Activated naive CD4-positive, alpha-beta T cell treated with anti-CD3 and anti-CD28 coated beads, Interleukin-2, amount 50 U/mL, for 24 hours (primary cell): ENCODE data around the gene IMPA2.

Experiments
- H3K27ac Mint-ChIP-seq: one replicate; pipeline ENCODE4 v1.8.0; 2021; ENCODE audit warnings: mild to moderate bottlenecking, mixed read lengths
- H3K27me3 Mint-ChIP-seq: one replicate; pipeline ENCODE4 v1.8.0; 2021; ENCODE audit warnings: mixed read lengths
- H3K36me3 Mint-ChIP-seq: one replicate; pipeline ENCODE4 v1.8.0; 2021; ENCODE audit warnings: mixed read lengths
- H3K4me1 Mint-ChIP-seq: one replicate; pipeline ENCODE4 v1.8.0; 2021; ENCODE audit warnings: mixed read lengths
- H3K4me3 Mint-ChIP-seq: one replicate; pipeline ENCODE4 v1.8.0; 2021; ENCODE audit warnings: mild to moderate bottlenecking, mixed read lengths
- H3K9me3 Mint-ChIP-seq: one replicate; pipeline ENCODE4 v1.8.0; 2021; ENCODE audit warnings: mixed read lengths

The IMPA2 gene

DNA sequence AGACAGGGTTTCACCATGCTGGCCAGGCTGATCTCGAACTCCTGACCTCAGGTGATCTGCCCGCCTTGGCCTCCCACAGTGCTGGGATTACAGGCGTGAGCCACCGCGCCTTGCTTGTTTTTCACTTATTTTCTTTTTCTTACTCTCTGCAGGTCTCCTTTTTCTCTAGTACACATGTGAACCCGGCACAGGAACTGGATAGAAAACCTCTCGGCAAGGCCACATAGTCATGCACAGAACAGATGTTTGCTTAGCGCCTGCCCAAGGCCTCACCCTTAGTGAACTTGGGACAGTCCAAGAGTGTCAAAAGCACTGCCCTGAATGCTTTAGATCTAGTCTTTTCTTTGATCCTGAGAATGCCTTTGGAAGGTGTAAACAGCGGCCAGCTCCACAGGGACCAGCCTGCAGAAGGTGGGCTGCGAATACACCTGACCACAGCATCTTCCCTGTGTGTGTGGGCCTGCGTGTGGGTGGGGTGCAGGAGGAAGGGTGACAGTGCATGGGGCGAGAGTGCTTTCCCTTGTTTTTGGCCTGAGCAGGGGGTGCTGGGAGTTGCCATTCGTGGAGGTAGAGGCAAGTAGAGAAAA lies 27.0 kb downstream of the IMPA2 start:
- no peak overlapping the region for H3K27ac Mint-ChIP-seq

DNA sequence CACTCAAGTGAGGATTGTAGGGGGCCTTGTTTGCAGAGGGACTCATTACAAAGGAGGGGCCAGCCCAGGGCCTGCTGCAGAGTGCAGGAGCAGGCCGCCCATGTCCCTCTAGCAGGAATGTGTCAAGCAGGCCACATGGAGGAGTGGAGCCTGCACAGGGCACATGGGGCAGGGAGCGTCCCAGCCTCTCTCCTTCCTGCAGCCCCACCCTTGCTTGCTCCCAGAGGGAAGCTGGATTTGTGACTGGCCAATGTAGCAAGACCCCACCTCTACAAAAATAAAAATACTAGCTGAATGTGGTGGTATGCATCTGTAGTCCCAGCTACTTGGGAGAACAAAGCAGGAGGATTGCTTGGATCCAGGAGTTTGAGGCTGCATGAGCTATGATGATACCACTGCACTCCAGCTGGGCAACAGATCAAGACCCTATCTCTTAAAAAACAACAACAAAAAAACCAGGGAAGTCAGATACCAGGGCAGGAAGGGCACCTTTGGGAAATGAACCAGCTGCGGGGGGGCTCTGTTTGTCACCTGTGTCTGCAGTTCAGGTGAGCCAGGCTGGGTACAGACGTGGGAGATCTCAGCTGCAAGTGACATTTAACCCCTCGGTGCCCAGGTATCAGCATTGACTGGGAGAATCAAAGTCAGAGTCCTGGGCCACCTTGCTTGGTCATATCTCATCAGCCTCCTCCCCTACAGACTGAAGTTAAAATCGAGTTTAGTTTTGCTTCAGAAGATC lies 27.7 kb downstream of the IMPA2 start:
- no peaks in the 10 kb centered on the region for H3K36me3 Mint-ChIP-seq
- no peak overlapping the region for H3K27ac Mint-ChIP-seq

More for the DNA sequence above, 27.0 kb downstream of the IMPA2 start:
- Mint-ChIP-seq H3K9me3 (no peaks in the 10 kb centered on the region), H3K4me3 (no peak overlapping the region), H3K36me3 (no peaks in the 10 kb centered on the region), H3K4me1 (no peaks in the 10 kb centered on the region), H3K27me3 (no peaks in the 10 kb centered on the region)

DNA sequence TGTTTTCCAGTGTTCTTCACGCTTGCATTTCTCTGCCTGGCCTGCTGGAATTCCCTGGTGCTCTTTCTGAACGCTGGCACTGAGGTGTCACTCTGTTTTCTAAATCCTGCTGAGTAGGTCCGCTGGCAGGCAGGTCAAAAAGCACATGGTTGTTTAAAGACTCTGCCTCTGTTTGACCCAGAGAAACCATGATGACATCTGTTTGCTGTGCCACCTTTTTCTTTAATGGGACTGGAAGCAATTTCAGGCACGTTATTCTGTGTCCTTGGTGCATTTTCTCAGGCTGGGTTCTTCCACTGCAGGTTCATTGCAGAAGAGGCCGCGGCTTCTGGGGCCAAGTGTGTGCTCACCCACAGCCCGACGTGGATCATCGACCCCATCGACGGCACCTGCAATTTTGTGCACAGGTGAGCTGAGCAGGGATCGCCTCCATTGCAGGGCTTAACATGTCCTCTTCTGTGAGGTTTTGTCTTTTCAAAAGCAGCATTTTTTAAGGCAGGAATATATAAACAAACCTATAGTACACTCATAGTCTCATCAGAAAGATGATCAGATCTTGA lies 28.4 kb downstream of the IMPA2 start:
- no peaks in the 10 kb centered on the region for H3K27me3 Mint-ChIP-seq
- H3K9me3 Mint-ChIP-seq, result no peaks in the 10 kb centered on the region
- H3K4me3 Mint-ChIP-seq, result no peak overlapping the region
- no peaks in the 10 kb centered on the region for H3K4me1 Mint-ChIP-seq
- no peak overlapping the region for H3K27ac Mint-ChIP-seq
- H3K36me3 Mint-ChIP-seq, result no peaks in the 10 kb centered on the region

More for the DNA sequence above, 27.7 kb downstream of the IMPA2 start:
- H3K4me3 Mint-ChIP-seq, result no peak overlapping the region
- no peaks in the 10 kb centered on the region for H3K9me3 Mint-ChIP-seq
- H3K27me3 Mint-ChIP-seq, result no peaks in the 10 kb centered on the region
- no peaks in the 10 kb centered on the region for H3K4me1 Mint-ChIP-seq

DNA sequence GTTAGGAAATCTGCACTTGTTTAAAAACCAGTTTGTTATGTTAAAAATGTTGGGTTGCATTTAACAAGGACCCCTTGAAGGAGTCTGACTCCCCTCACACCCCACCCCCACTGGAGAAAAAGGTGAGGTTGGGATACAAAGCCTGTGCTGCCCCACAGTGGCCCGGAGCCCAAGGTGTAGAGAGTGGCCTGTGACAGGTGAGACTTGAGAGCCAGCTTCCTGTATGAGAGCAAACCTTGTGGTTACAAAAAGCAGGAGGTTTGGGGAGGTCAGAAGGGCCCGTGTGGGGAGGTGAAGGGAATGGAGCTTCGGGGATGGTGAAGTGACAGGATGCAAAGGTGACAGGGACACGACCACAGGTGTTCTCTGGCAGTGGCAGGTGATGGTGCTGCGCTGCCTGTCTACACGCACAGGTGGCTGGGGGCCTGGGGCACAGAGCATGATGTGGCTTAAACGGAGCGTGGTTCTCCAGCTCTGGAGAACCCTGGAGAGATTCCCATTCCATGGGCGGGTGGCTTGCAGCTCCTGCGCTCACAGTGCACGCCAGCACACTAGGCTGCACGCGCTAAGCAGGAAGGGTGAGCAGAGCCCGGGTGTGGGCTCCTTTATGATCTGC lies 29.0 kb downstream of the IMPA2 start:
- H3K36me3 Mint-ChIP-seq, result no peaks in the 10 kb centered on the region
- no peak overlapping the region for H3K27ac Mint-ChIP-seq
- H3K9me3 Mint-ChIP-seq, result no peaks in the 10 kb centered on the region
- no peak overlapping the region for H3K4me3 Mint-ChIP-seq
- no peaks in the 10 kb centered on the region for H3K27me3 Mint-ChIP-seq
- H3K4me1 Mint-ChIP-seq, result no peaks in the 10 kb centered on the region

DNA sequence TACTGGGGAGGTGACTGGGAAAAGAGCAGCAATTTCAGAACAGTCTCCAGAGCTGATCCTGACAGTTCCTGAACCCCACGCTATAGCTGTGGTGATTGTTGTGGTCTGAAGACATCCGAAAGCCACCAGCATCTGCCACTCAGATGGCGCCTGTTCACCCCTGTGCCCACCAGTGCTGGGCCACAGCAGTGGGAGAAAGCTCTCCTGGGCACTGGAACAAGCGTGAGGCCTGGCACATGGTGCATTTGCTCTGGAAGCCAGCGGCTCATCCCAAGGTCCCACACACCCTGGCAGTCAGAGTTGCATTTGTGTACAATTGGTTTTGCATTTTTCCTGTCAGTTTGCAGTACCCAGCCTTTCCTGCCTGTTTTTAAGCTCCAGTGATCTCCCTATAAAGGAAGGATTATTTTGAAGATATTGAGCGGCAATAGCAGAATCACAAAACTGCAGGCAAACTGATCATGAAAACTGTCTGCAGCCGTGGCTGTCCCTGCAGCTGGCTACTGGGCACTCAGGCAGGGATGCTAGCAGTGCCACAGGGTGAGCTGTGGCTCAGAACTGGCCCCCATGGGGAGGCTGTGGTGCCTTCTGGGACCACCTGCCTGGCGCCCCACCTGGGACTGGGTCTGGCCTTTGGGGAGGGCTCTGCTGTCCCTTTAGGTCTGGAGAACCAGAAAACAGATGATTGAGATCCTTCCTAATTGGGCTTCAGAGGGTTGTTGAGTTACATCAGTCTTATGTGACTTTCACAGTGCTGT lies 30.1 kb downstream of the IMPA2 start:
- Mint-ChIP-seq H3K27me3 (no peaks in the 10 kb centered on the region), H3K4me3 (no peak overlapping the region), H3K27ac (no peak overlapping the region), H3K36me3 (no peaks in the 10 kb centered on the region), H3K4me1 (no peaks in the 10 kb centered on the region), H3K9me3 (no peaks in the 10 kb centered on the region)

DNA sequence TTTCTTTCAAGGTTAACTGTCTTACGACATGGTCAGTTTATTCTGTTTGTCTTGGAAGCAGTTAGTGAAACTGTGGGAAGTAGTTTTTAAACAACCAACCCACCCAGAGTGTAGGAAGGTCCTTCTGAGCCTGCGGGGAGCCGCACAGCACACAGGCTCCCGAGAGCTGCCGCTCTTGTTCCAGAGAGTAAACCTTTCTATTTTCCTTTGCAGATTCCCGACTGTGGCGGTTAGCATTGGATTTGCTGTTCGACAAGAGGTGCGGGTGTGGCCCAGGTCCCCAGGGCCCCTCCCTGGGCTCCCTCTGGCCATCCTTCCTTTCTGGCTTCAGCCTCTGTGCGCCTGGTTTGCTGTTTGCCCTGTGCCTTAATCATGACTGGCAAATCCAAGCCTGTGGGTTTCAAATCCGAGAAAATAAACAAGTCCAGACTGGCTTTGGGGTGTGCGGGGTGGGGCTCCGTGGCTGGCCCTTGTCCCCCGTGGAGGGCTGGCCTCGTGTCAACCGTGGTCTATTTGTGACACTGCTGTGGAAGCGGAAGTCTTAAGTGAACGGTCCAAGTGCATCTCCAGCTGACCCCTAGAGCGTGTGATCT lies 30.7 kb downstream of the IMPA2 start:
- H3K9me3 Mint-ChIP-seq, result no peaks in the 10 kb centered on the region
- no peaks in the 10 kb centered on the region for H3K27me3 Mint-ChIP-seq
- H3K27ac Mint-ChIP-seq, result no peak overlapping the region
- no peaks in the 10 kb centered on the region for H3K4me1 Mint-ChIP-seq
- H3K36me3 Mint-ChIP-seq, result no peaks in the 10 kb centered on the region
- no peak overlapping the region for H3K4me3 Mint-ChIP-seq

DNA sequence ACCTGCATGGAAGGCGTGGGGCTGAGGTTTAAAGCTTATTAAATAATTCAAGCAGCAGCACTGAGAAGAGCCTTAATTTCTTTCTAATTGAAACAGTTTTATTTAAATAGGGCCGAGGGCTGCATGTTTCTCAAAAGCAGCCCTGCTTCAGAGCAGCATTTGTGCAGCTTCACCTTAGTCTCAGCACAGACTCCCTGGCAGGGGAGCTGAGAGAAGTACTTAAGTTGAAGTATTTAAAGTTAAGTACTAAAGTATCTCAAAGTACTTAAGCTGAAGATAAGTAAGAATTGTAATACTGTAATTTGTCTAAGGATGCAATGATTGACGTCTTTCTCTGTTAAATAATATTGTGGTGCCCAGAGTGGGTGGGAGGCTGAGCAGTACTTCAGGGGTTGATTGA lies 31.4 kb downstream of the IMPA2 start:
- no peaks in the 10 kb centered on the region for H3K9me3 Mint-ChIP-seq
- H3K4me1 Mint-ChIP-seq, result no peaks in the 10 kb centered on the region
- no peak overlapping the region for H3K4me3 Mint-ChIP-seq
- H3K36me3 Mint-ChIP-seq, result peaks cover 2% of the 10 kb centered on the region
- no peak overlapping the region for H3K27ac Mint-ChIP-seq
- H3K27me3 Mint-ChIP-seq, result no peaks in the 10 kb centered on the region

DNA sequence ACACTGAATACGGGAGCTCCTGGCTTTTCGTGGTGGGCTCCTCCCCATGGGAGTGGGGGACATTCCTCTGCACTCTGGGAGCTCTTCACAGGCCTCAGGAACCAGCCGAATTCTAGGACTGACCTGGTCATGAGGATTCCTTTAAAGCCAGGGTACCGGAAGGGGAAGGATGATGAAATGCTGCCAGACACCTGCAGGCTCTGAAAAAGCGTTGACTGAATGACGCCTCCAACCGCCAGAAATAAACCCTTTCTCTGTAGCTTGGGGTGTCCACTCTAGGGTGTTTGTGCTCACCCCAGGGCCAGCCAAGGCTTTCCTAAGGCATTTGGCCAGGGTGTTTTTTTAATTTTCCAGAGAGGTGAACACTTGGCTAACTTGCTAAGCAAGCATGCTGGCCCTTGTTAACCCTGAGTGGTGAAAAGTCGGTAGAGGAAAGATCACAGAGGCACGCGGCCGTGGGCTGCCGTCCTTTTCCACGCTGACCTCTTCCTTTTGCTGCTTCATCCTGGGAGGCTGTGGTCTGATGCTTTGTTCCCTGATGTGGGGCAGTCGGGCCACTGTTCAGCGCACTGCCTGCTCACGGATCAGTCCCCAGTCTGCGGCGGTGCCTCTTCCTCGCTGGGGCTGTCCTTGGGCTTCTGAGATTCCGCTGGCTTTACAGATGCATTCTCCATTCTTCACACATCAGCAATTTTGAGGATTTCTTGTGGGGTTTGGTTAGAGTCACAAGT lies 32.0 kb downstream of the IMPA2 start:
- no peak overlapping the region for H3K4me3 Mint-ChIP-seq

DNA sequence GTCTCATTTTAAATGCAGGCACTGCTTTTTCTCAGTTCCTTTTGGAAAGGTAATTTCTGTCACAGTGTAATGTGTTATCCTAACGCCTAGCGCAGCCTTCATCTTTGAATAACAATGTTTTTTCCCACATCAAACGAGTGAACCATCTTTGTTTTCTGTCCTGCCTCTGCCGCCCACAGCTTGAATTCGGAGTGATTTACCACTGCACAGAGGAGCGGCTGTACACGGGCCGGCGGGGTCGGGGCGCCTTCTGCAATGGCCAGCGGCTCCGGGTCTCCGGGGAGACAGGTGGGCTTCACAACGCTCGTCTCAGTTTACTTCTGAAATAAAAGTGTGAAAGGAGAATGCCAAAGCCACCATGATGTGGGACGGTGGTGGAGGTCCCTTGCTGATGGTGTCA lies 32.8 kb downstream of the IMPA2 start:
- Mint-ChIP-seq H3K4me3 (no peak overlapping the region), H3K4me1 (no peaks in the 10 kb centered on the region), H3K27me3 (no peaks in the 10 kb centered on the region), H3K36me3 (peaks cover 2% of the 10 kb centered on the region), H3K27ac (no peak overlapping the region), H3K9me3 (no peaks in the 10 kb centered on the region)

More for the DNA sequence above, 32.0 kb downstream of the IMPA2 start:
- H3K27me3 Mint-ChIP-seq, result no peaks in the 10 kb centered on the region
- H3K4me1 Mint-ChIP-seq, result no peaks in the 10 kb centered on the region
- H3K9me3 Mint-ChIP-seq, result no peaks in the 10 kb centered on the region
- no peak overlapping the region for H3K27ac Mint-ChIP-seq
- H3K36me3 Mint-ChIP-seq, result peaks cover 2% of the 10 kb centered on the region

DNA sequence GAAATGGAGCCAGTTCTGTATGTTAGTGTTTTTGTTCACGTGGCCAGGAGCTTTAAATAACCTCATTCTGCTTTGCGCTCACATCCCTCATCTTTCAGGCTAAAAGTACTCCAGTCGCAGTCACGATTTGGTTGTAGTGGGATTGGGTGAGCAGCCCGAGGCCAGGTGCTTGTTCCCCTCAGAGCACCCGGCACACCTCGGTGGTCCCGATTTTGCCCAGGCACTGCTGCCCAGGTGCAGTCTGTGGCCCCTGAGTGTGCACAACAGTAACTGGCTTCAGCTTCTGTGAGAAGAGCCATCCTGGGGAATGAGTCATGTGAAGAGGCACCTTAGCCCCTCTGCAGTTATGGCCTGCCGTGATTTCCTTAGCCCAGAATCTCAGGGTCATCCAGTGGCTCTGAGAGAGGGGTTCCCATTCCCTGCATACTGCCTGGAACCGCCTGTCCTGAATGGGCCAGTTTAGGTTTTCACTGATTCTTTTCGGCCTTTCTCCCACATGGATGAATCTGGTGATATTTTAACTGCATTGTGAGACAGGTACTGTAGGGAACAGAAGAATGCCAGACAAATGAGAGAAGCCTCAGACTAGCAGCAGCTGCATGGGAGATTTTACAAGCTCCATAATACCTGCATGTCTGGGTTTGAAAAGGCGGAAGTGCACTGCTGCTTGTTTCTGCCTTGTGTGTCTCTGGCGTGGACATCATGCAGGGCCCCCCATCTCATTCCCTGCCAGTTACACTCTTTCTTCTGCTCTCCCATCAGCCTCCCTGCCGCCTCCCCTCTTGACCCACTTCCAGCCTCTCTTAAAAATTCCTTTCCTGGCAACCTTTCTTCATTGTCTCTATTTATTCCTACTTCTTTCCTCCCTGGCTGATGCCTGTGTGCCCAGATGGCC lies 33.5 kb downstream of the IMPA2 start:
- Mint-ChIP-seq H3K27me3 (no peaks in the 10 kb centered on the region), H3K4me3 (no peak overlapping the region), H3K4me1 (no peaks in the 10 kb centered on the region), H3K9me3 (no peaks in the 10 kb centered on the region), H3K36me3 (peaks cover 2% of the 10 kb centered on the region), H3K27ac (no peak overlapping the region)

DNA sequence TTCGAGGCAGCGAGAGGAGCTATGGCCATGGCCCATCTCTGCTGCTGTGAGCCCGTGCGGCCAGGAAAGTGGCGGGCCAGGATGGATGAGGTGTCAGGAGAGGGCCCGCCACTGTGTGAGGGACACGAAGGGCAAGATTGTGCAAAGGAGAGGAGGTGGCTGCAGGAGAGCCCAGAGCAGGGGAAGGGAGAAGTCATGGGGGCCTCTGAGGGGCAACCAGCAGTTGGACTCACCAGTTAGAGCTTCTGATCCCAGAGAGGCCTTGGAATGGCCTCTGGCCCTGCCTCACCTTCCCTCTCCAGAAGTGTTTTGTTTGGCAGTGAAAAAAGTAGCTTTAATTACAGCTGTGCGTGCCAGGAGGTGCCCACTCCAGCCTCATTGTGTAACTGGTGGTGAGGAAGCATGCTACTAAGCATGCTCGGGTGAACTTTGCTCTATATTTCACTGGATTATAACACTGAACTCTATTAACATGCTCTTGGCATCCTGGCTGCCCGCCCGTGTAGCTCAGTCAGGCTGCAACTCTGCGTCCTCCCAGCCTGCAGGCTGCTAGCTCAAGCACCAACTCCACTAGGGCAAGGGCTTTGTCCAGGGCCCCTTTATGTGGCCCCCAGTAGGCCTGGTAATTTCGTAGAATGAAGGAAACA lies 34.2 kb downstream of the IMPA2 start:
- H3K4me3 Mint-ChIP-seq, result no peak overlapping the region
- peaks cover 2% of the 10 kb centered on the region for H3K4me1 Mint-ChIP-seq
- H3K27ac Mint-ChIP-seq, result no peak overlapping the region
- H3K9me3 Mint-ChIP-seq, result no peaks in the 10 kb centered on the region
- no peaks in the 10 kb centered on the region for H3K27me3 Mint-ChIP-seq
- peaks cover 3% of the 10 kb centered on the region for H3K36me3 Mint-ChIP-seq

DNA sequence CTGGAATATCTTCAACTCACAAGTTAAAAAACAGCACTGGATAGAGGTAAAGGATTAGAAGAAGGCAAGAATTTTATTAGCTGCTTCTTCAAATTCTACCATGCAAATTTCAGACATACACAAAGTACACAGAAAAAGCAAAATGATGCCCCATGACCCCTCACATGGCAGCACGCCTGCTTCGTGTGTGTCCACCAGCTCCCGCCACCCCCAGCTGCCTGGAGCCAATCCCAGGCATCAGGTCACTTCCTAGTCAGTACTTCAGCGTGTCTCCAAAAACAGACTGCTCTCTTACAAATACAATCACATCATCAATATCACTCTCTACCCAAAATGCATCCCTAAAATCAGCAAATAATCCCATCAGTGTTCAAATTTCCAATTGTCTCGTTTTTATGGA lies 35.8 kb downstream of the IMPA2 start:
- Mint-ChIP-seq H3K27ac (no peak overlapping the region), H3K27me3 (no peaks in the 10 kb centered on the region), H3K9me3 (no peaks in the 10 kb centered on the region), H3K36me3 (peaks cover 4% of the 10 kb centered on the region), H3K4me3 (no peak overlapping the region), H3K4me1 (peaks cover 6% of the 10 kb centered on the region)

DNA sequence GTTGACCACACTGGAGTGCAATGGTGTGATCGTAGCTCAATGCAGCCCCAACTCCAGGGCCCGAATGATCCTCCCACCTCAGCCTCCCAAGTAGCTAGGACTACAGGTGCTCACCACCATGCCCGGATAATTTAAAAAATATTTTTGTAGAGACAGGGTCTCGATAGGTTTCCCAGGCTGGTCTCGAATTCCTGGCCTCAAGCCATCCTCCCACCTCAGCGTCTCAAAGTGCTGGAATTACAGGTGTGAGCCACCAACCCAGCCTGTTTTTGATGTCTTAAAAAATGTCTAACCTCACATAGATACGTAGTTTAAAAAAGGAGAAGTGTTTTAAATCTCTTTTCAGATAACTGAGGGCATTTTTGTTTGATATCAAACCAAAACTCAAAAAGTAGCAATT lies 37.6 kb downstream of the IMPA2 start:
- H3K27ac Mint-ChIP-seq, result no peak overlapping the region
- H3K4me1 Mint-ChIP-seq, result peaks cover 6% of the 10 kb centered on the region
- no peaks in the 10 kb centered on the region for H3K27me3 Mint-ChIP-seq
- H3K36me3 Mint-ChIP-seq, result peaks cover 4% of the 10 kb centered on the region
- H3K4me3 Mint-ChIP-seq, result no peak overlapping the region
- no peaks in the 10 kb centered on the region for H3K9me3 Mint-ChIP-seq

DNA sequence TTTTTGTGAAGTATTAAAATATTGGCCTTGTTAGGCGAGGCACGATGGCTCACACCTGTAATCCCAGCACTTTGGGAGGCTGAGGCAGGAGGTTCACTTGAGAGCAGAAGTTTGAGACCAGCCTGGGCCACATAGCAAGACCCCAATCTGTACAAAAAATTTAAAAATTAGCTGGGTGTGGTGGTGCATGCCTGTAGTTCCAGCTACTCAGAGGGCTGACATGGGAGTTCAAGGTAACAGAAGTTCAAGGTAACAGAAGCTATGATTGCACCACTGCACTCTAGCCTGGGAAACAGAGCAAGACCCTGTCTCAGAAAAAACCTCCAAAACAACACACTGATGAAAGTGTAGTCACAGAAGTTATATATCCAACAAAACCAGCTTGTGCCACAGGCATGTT lies 39.8 kb downstream of the IMPA2 start:
- no peak overlapping the region for H3K27ac Mint-ChIP-seq
- H3K36me3 Mint-ChIP-seq, result peaks cover 4% of the 10 kb centered on the region
- H3K4me3 Mint-ChIP-seq, result no peak overlapping the region
- no peaks in the 10 kb centered on the region for H3K9me3 Mint-ChIP-seq
- H3K4me1 Mint-ChIP-seq, result peaks cover 6% of the 10 kb centered on the region
- H3K27me3 Mint-ChIP-seq, result no peaks in the 10 kb centered on the region
